GM12878 (cell line): ENCODE results near the gene PPA1. TPM values are rescaled to one million over a fixed set of nuclear protein-coding genes. Genes with fewer than 3 reads are reported as not detected.

Experiments used
- ATAC-seq: fragments of 200-7000 bp; cut with Tn5 transposase; 3 replicates; pipeline ENCODE4 v1.9.1; 2020; ENCODE audit warnings: mild to moderate bottlenecking, moderate library complexity
- BruUV-seq: library from RNA; stranded (reverse); fragments of 400-500 nt; replicated peaks from 2 replicates; lab custom pipeline; 2021; lab: Mats Ljungman, UMichigan
- CTCF ChIA-PET: fragments of 300-600 bp; sonication (Branson Sonifier 250); formaldehyde crosslinking; extraction: SDS; loops from one replicate; lab custom pipeline; 2021; ENCODE audit warnings: inconsistent platforms; lab: Yijun Ruan, JAX
- POLR2A ChIA-PET: fragments of 350-600 bp; formaldehyde crosslinking; extraction: SDS; loops from one replicate; lab custom pipeline; 2021; ENCODE audit warnings: inconsistent platforms; lab: Charles Lee
- RAD21 ChIA-PET: fragments of 300-600 bp; sonication (Branson Sonifier 250); formaldehyde crosslinking; loops from one replicate; lab custom pipeline; 2023; ENCODE audit warnings: antibody characterized with exemption; ENCODE audit not compliant: unreplicated experiment; lab: Charles Lee
- SMC1A ChIA-PET: fragments of 300-600 bp; sonication (Branson Sonifier 250); formaldehyde crosslinking; loops from one replicate; lab custom pipeline; 2023; ENCODE audit not compliant: unreplicated experiment, uncharacterized antibody; lab: Charles Lee
- DNase-seq: peaks from one replicate; pipeline ENCODE4 v3.0.0-alpha.2; 2011; ENCODE audit warnings: low read depth, low spot score
- FAIRE-seq: peaks from 3 replicates; lab custom pipeline; 2011; peaks lifted over from hg19 to GRCh38; lab: Jason Lieb, UNC
- H2AFZ ChIP-seq: 2 replicates; pipeline ENCODE4 v1.6.0; 2011; ENCODE audit warnings: low read depth, low read length, control low read depth; ENCODE audit not compliant: control insufficient read depth
- H3K27ac ChIP-seq: 2 replicates; pipeline ENCODE4 v1.5.1; 2011; ENCODE audit warnings: control low read depth; ENCODE audit not compliant: control insufficient read depth, insufficient read depth
- H3K27me3 ChIP-seq, 2 experiments: replicated peaks in 1 of 2; 2 replicates each; pipeline versions ENCODE4 v1.6.0 to v1.6.1; 2011; ENCODE audit warnings: low read length in 1 of 2; ENCODE audit not compliant: control insufficient read depth in 2 of 2, insufficient read depth in 2 of 2
- H3K36me3 ChIP-seq, 2 experiments: 2 replicates each; pipeline ENCODE4 v1.5.1; 2011; ENCODE audit warnings: low read length in 1 of 2; ENCODE audit not compliant: control insufficient read depth in 2 of 2, insufficient read depth in 2 of 2
- H3K4me1 ChIP-seq: 2 replicates; pipeline ENCODE4 v1.6.1; 2011; ENCODE audit warnings: mild to moderate bottlenecking, low read length, moderate library complexity, mixed read lengths; ENCODE audit not compliant: control insufficient read depth, insufficient read depth
- H3K4me2 ChIP-seq: 2 replicates; pipeline ENCODE4 v1.6.0; 2011; ENCODE audit warnings: control low read depth; ENCODE audit not compliant: control insufficient read depth, insufficient read depth
- H3K4me3 ChIP-seq: fragments of 200-600 bp; sonication (generic); 2 replicates; pipeline ENCODE4 v1.5.1; 2016
- H3K79me2 ChIP-seq: 2 replicates; pipeline ENCODE4 v1.6.0; 2011; ENCODE audit warnings: low read length; ENCODE audit not compliant: control insufficient read depth, insufficient read depth
- H3K9ac ChIP-seq: 2 replicates; pipeline ENCODE4 v1.8.0; 2011; ENCODE audit warnings: low read length, control low read depth, mixed read lengths; ENCODE audit not compliant: control insufficient read depth, insufficient read depth
- H3K9me3 ChIP-seq: replicated peaks from 3 replicates; pipeline ENCODE4 v1.5.1; 2011; ENCODE audit warnings: mild to moderate bottlenecking, low read length; ENCODE audit not compliant: control insufficient read depth, insufficient read depth
- H4K20me1 ChIP-seq: 2 replicates; pipeline ENCODE4 v1.6.0; 2011; ENCODE audit not compliant: control insufficient read depth, insufficient read depth
- CHD1 ChIP-seq: IDR thresholded peaks from 2 replicates; pipeline ENCODE4 v1.6.1; 2012; ENCODE audit warnings: low read depth, low read length, improper control_type of control experiment
- MEF2A ChIP-seq: IDR thresholded peaks from 2 replicates; pipeline ENCODE4 v1.6.1; 2011; ENCODE audit warnings: low read depth, mild to moderate bottlenecking, low read length, moderate library complexity; ENCODE audit not compliant: insufficient read depth
- NRF1 ChIP-seq: conservative IDR thresholded peaks from 2 replicates; pipeline ENCODE4 v1.6.1; 2011; ENCODE audit warnings: mild to moderate bottlenecking, low read depth, low read length, improper control_type of control experiment
- PAX8 ChIP-seq: fragments of 450-650 bp; IDR thresholded peaks from 2 replicates; pipeline ENCODE4 v1.6.1; 2017; ENCODE audit warnings: mild to moderate bottlenecking, moderate library complexity
- POLR2AphosphoS5 ChIP-seq: IDR thresholded peaks from 2 replicates; pipeline ENCODE4 v1.6.1; 2011; ENCODE audit warnings: mild to moderate bottlenecking, low read length, inconsistent platforms
- PRDM15 ChIP-seq: fragments of 450-650 bp; formaldehyde crosslinking; IDR thresholded peaks from 2 replicates; pipeline ENCODE4 v1.4.0; 2020; ENCODE audit warnings: mild to moderate bottlenecking, moderate library complexity
- RFX5 ChIP-seq: IDR thresholded peaks from 2 replicates; pipeline ENCODE4 v1.6.1; 2011; ENCODE audit warnings: low read depth, low read length, improper control_type of control experiment
- RUNX3 ChIP-seq: IDR thresholded peaks from 2 replicates; pipeline ENCODE4 v1.6.1; 2012; ENCODE audit warnings: low read length, inconsistent platforms
- SIX5 ChIP-seq: IDR thresholded peaks from 2 replicates; pipeline ENCODE4 v1.6.1; 2011; ENCODE audit warnings: mild to moderate bottlenecking, low read depth, low read length, moderate library complexity; ENCODE audit not compliant: severe bottlenecking
- SMAD1 ChIP-seq: fragments of 450-650 bp; IDR thresholded peaks from 2 replicates; pipeline ENCODE4 v1.6.1; 2018; ENCODE audit warnings: mild to moderate bottlenecking, low read depth; ENCODE audit not compliant: partially characterized antibody
- SPI1 ChIP-seq: IDR thresholded peaks from 2 replicates; pipeline ENCODE4 v1.6.1; 2011; ENCODE audit warnings: low read depth, mild to moderate bottlenecking, low read length, moderate library complexity, borderline replicate concordance; ENCODE audit not compliant: insufficient read depth
- YY1 ChIP-seq: IDR thresholded peaks from 2 replicates; pipeline ENCODE4 v1.6.1; 2011; ENCODE audit warnings: low read depth, mild to moderate bottlenecking, low read length
- ZNF384 ChIP-seq: IDR thresholded peaks from 2 replicates; pipeline ENCODE4 v1.6.1; 2012; ENCODE audit warnings: low read depth, mild to moderate bottlenecking, low read length, improper control_type of control experiment, borderline replicate concordance
- WGBS: methylation state at CpG from one replicate; pipeline ENCODE4 v1.1.6; 2016; ENCODE audit warnings: low lambda C conversion rate; ENCODE audit not compliant: insufficient replicate concordance, insufficient coverage; ENCODE audit errors: missing lambda C conversion rate; 5-methylcytosine and 5-hydroxymethylcytosine counted together
- in situ Hi-C: fragments of 300-500 bp; cut with MboI; formaldehyde crosslinking; loops from 9 replicates; pipeline ENCODE4 v1.14.3; 2018; ENCODE audit warnings: mixed read lengths
- intact Hi-C: fragments of 100-400 bp; cut with micrococcal nuclease; formaldehyde crosslinking; loops from one replicate; pipeline ENCODE4 v1.14.2; 2022; ENCODE audit not compliant: unreplicated experiment
- polyA plus RNA-seq, 11 experiments: library from polyadenylated mRNA; depleted of rRNA in 4 of 11; unstranded in 6 of 11; stranded (reverse) in 5 of 11; fragments of >200 nt; fragmentation: Nextera tagmentation in 4 of 11; fragmentation: Illumina TruSeq in 1 of 11; extraction: Ambion mirVana in 4 of 11; extraction: Trizol in 1 of 11; gene quantifications; 1 replicate in 1 of 11; 2 replicates in 10 of 11; pipeline versions ENCODE4 v1.2.1 to v1.2.3, GENCODE V29; 2011 to 2016; ENCODE audit warnings: inconsistent platforms in 2 of 11, missing spikeins in 2 of 11, low read depth in 1 of 11
- total RNA-seq, 4 experiments: library from RNA; depleted of rRNA in 3 of 4; stranded (reverse); fragments of >200 nt in 3 of 4; fragmentation: Illumina TruSeq in 1 of 4; extraction: Trizol in 1 of 4; gene quantifications; 2 replicates each; pipeline versions ENCODE4 v1.2.1 to v1.2.3, GENCODE V29; 2013 to 2021

The PPA1 gene
- total and polyA plus RNA-seq, 10 of the 15 experiments (the other 5 are each of a cell fraction or from before 2014, with no cell fraction given), result 224 to 452 (median 346) TPM

DNA sequence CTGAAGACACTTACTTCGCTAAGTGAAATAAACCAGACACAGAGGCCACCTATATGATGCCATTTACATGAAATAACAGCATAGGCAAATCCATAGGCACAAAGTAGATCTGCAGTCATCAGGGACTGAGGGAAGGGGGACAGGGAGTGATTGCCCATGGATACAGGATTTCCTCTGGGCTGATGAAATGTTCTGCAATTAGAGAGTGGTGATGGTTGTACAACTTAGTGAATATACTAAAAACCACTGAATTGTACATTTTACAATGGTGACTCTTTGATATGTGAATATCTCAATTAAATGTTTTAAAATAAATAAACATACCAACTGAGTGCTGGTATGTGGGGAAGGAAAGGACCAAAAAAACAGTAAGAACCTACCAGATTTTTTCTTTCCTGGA, 20.4 kb downstream of the PPA1 start:
- Histone ChIP-seq H2AFZ (no peak overlapping the region), H3K4me2 (no peak overlapping the region), H3K4me1 (no peaks in the 10 kb centered on the region), H3K27ac (no peak overlapping the region), H3K27me3 (no peaks in the 10 kb centered on the region), H3K4me3 (no peak overlapping the region), H3K79me2 (no peaks in the 10 kb centered on the region), H3K36me3 (peaks cover 1 to 31% of the 10 kb centered on the region in 2 experiments), H4K20me1 (no peaks in the 10 kb centered on the region), H3K9ac (no peak overlapping the region), H3K9me3 (no peaks in the 10 kb centered on the region)
- intact Hi-C loops, result no loop called here
- ATAC-seq (no peak), FAIRE-seq (no peak), DNase-seq (no peak)
- no peak for TF ChIP-seq SIX5
- TF ChIP-seq ZNF384, result no peak
- no peak for TF ChIP-seq SMAD1
- TF ChIP-seq PAX8, result no peak
- no peak for TF ChIP-seq NRF1
- no peak for TF ChIP-seq POLR2AphosphoS5
- TF ChIP-seq RFX5, result no peak
- no peak for TF ChIP-seq RUNX3
- TF ChIP-seq YY1, result no peak
- TF ChIP-seq MEF2A, result no peak
- TF ChIP-seq SPI1, result no peak
- TF ChIP-seq PRDM15 (CRISPR knock-in tag), result no peak
- no peak for TF ChIP-seq CHD1
- WGBS, result 100% methylated on average over 1 of the region's 1 CpG
- SMC1A ChIA-PET, result no interaction called here
- in situ Hi-C loops, result no loop called here
- CTCF ChIA-PET, result no interaction called here
- RAD21 ChIA-PET, result no interaction called here
- no TSS peak for BruUV-seq
- POLR2A ChIA-PET, result no interaction called here
